ENCODE measurements around the gene SLC25A33.
"Not testable (repeated sequence)": the region's sequence is repeated elsewhere in the genome, so short reads cannot be mapped to it uniquely, and the experiment has no call there.

SLC25A33 gene

DNA sequence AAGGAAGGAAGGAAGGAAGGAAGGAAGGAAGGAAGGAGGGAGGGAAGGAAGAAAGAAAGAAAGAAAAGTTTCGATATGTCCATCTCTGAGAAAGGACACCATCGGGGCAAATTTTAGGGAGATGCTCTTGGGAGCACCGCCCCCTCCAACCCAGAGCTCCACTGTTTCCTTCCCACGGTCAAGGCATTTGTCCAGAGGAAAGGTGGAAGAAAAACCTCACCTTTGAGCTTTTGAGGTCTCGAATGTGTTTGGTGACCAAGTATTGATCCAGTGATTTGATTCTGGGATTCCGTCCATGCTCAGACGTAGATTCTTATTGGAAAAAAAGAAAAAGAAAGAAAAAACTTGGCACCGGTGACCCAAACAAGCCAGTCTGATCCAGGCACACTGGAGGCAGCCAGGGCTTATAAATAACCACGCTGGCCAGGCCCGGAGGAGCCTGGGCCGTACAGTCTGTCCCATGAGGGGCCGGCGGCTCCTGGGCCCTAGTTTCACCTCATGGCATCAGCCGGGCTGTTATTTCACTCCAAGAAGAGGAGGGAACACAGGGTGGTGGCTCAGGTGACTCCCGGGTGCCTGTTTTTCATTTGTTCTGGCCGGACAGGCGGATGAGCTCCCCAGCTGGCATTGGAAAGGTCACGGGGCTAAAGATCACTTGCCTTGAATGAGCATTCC lies 36.1 kb upstream of the SLC25A33 start:
- TF ChIP-seq, protein P1, sequence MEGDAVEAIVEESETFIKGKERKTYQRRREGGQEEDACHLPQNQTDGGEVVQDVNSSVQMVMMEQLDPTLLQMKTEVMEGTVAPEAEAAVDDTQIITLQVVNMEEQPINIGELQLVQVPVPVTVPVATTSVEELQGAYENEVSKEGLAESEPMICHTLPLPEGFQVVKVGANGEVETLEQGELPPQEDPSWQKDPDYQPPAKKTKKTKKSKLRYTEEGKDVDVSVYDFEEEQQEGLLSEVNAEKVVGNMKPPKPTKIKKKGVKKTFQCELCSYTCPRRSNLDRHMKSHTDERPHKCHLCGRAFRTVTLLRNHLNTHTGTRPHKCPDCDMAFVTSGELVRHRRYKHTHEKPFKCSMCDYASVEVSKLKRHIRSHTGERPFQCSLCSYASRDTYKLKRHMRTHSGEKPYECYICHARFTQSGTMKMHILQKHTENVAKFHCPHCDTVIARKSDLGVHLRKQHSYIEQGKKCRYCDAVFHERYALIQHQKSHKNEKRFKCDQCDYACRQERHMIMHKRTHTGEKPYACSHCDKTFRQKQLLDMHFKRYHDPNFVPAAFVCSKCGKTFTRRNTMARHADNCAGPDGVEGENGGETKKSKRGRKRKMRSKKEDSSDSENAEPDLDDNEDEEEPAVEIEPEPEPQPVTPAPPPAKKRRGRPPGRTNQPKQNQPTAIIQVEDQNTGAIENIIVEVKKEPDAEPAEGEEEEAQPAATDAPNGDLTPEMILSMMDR (IDR thresholded peaks at IDR 0.05; ENCODE audit: low read depth, low read length), result no peak
- no peak overlapping the region for H3K4me3 ChIP-seq (ENCODE audit: low read depth, low read length)

DNA sequence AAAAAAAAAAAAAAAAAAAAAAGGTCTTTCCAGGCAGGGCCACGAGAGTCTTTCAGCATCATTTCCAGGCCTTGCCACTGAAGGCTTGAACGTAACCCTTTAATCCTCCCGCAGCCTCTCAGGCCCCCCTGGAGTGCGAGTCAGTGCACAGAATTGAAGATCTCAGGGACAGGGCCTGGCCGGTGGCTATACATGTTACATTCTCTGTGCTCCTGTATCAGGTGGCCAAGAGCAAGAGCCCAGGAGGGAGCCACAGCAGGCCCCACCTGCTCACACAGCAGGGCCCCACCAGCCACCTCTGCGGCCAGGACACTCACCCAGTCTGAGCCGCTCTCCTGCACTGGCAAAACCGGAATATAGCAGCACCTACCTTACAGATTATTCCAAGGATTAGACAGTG lies 34.1 kb upstream of the SLC25A33 start:
- H3K4me3 ChIP-seq (ENCODE audit: low read depth, low read length), result no peak overlapping the region
- TF ChIP-seq, protein P1 (IDR thresholded peaks at IDR 0.05; ENCODE audit: low read depth, low read length), result no peak

DNA sequence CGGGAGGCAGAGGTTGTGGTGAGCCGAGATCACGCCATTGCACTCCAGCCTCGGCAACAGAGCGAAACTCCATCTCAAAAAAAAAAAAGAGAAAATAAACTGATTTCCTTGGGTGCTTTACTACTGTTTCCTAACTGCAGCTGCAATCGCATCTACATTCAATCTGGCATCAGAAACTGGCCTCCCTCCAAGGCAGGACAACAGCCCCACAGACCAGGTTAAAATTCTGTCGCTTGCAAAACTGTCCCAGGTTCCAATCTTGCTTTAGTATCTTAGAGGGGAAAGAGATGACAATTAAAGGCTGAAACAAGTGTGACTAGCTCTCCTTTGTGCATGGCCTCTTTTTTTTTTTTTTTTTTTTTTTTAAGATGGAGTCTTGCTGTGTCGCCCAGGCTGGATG lies 32.4 kb upstream of the SLC25A33 start:
- TF ChIP-seq, protein P1 (IDR thresholded peaks at IDR 0.05; ENCODE audit: low read depth, low read length), result no peak
- no peak overlapping the region for H3K4me3 ChIP-seq (ENCODE audit: low read depth, low read length)

DNA sequence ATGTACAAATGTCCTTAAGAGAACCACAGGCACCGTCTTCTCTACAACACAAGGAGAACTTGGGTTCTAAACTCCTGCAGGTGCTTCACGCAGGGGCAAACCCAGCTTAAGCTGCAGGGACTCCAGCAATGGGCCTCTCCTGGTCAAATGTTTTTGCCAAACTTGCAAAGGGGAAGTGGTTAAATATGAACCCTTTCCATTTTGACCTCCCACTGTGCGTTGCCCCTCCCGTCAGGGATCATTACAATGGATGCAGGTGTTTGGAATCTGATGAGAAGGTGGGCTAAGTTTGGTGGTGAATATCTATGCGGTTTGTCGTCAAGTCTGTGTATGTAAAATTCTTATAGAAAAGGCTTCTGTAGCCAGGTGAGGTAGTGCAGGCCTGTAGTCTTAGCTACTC lies 29.1 kb upstream of the SLC25A33 start:
- H3K4me3 ChIP-seq (ENCODE audit: low read depth, low read length), result no peak overlapping the region
- TF ChIP-seq, protein P1 (IDR thresholded peaks at IDR 0.05; ENCODE audit: low read depth, low read length), result no peak

DNA sequence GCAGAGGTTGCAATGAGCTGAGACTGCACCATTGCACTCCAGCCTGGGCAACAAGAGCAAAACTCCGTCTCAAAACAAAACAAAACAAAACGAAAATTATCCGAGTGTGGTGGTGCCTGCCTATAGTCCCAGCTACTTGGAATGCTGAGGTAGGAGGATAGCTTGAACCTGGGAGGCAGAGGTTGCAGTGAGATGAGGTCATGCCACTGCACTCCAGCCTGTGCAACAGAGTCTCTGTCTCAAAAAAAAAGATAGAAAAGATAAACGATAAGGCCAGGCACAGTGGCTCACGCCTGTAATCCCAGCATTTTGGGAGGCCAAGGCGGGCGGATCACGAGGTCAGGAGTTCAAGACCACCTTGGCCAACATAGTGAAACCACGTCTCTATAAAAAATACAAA lies 23.7 kb upstream of the SLC25A33 start:
- not testable (repeated sequence) for H3K4me3 ChIP-seq (ENCODE audit: low read depth, low read length)

DNA sequence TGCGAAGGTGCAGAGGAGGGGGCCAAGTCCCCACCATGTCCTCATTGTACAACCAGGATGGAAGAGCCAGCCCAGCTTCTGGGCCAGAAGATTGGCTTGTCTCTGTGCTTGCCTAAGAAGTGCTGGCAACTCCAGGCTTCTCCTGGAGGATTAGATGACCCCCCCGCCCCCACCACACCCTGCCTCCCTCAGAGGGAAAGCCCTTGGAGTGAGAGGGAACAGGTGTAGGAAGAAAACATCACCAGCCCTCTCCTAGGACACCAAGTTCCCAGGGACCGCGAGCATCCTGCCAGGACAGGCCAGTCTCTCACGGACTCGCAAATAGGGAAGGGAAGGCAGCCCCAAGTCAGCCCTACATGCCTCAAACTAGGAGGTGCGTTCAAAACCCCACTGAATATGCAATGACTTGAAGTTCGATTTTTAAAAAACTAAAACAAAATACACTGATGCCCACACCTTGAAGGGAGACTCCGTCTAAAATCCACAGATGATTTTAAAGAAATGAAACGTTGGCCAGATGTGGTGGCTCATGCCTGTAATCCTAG lies 20.7 kb upstream of the SLC25A33 start:
- no peak overlapping the region for H3K4me3 ChIP-seq (ENCODE audit: low read depth, low read length)

DNA sequence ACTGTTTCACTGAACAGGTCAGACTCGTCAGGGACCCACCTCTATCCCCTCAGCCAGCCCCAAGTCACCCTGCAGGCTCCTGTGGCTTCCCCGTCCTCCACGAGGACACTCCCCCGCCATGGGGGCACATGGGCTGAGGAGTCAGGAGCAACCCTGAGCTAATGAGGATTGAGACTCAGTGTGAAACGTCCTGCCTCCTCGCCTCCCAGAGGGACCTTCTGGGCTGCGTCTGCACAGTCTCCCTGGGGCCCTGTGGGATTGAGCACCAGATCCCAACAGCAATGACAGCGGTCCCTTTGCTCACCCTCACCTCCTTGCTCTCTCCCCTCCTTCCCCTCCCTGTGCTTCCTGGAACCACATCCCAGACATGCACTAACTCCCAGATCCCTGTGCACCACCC lies 18.9 kb upstream of the SLC25A33 start:
- TF ChIP-seq, protein P1 (IDR thresholded peaks at IDR 0.05; ENCODE audit: low read depth, low read length), result no peak
- no peak overlapping the region for H3K4me3 ChIP-seq (ENCODE audit: low read depth, low read length)

More for the DNA sequence above, 20.7 kb upstream of the SLC25A33 start:
- TF ChIP-seq, protein P1 (IDR thresholded peaks at IDR 0.05; ENCODE audit: low read depth, low read length), result no peak

DNA sequence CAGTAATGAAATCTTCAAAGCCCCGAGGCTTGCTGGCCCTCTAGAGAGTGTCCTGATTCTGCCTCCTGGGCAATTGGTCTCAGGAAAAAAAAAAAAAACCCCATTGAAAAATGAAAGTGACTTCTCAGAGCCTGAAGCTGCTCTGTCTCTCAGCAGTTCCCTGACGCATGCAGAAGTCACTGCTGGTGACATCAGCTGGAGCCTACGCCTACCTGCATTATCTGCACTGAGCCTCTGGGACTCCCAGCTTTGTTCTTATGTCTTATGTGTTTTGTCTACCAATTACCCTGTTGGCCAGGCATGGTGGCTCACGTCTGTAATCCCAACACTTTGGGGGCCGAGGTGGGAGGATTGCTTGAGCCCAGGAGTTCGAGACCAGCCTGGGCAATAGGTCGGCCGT lies 10.1 kb upstream of the SLC25A33 start:
- TF ChIP-seq, protein P1 (IDR thresholded peaks at IDR 0.05; ENCODE audit: low read depth, low read length), result no peak
- no peak overlapping the region for H3K4me3 ChIP-seq (ENCODE audit: low read depth, low read length)
